Astrocyte (in vitro differentiated cells and primary cell): ENCODE data around the gene PNPLA7. TPM values are rescaled to one million over a fixed set of nuclear protein-coding genes. Genes with fewer than 3 reads are reported as not detected.
A peak's percentile ranks its signal among the peaks of the same experiment; 100 is the strongest.

ENCODE experiments used
- DNase-seq: peaks from one replicate; pipeline ENCODE4 v3.0.0-alpha.2; 2010; ENCODE audit warnings: low read depth
- FAIRE-seq: peaks from 2 replicates; lab custom pipeline; 2011; peaks lifted over from hg19 to GRCh38; lab: Jason Lieb, UNC
- H2AFZ ChIP-seq: 2 replicates; pipeline ENCODE4 v1.6.0; 2012; ENCODE audit warnings: low read depth, low read length, inconsistent platforms
- H3K27ac ChIP-seq: 2 replicates; pipeline ENCODE4 v1.5.1; 2011; ENCODE audit warnings: low read depth, low read length, inconsistent platforms
- H3K27me3 ChIP-seq: 2 replicates; pipeline ENCODE4 v1.6.0; 2011; ENCODE audit warnings: low read length, inconsistent platforms; ENCODE audit not compliant: insufficient read depth
- H3K36me3 ChIP-seq: 2 replicates; pipeline ENCODE4 v1.5.1; 2011; ENCODE audit warnings: low read length, inconsistent platforms; ENCODE audit not compliant: insufficient read depth
- H3K4me1 ChIP-seq: 2 replicates; pipeline ENCODE4 v1.5.1; 2011; ENCODE audit warnings: low read length, inconsistent platforms; ENCODE audit not compliant: insufficient read depth
- H3K4me2 ChIP-seq: 2 replicates; pipeline ENCODE4 v1.6.0; 2012; ENCODE audit warnings: low read length, inconsistent platforms
- H3K4me3 ChIP-seq: 2 replicates; pipeline ENCODE4 v1.5.1; 2011; ENCODE audit warnings: low read depth, mild to moderate bottlenecking, low read length, inconsistent platforms; ENCODE audit not compliant: insufficient read depth
- H3K79me2 ChIP-seq: 2 replicates; pipeline ENCODE4 v1.6.0; 2012; ENCODE audit warnings: mild to moderate bottlenecking, low read length, inconsistent platforms; ENCODE audit not compliant: insufficient read depth
- H3K9ac ChIP-seq: 2 replicates; pipeline ENCODE4 v1.6.0; 2012; ENCODE audit warnings: mild to moderate bottlenecking, low read length, inconsistent platforms
- H3K9me3 ChIP-seq: 2 replicates; pipeline ENCODE4 v1.5.1; 2012; ENCODE audit warnings: low read depth, mild to moderate bottlenecking, low read length, inconsistent platforms; ENCODE audit not compliant: insufficient read depth
- H4K20me1 ChIP-seq: 2 replicates; pipeline ENCODE4 v1.6.0; 2012; ENCODE audit warnings: low read length, inconsistent platforms; ENCODE audit not compliant: insufficient read depth
- H3K27ac Mint-ChIP-seq: one replicate; pipeline ENCODE4 v1.8.0; 2021; ENCODE audit warnings: mild to moderate bottlenecking, mixed read lengths; ENCODE audit not compliant: unreplicated experiment
- H3K27me3 Mint-ChIP-seq: one replicate; pipeline ENCODE4 v1.8.0; 2021; ENCODE audit warnings: low read depth, mixed read lengths; ENCODE audit not compliant: unreplicated experiment
- H3K36me3 Mint-ChIP-seq: one replicate; pipeline ENCODE4 v1.8.0; 2021; ENCODE audit warnings: low read depth, mixed read lengths; ENCODE audit not compliant: unreplicated experiment
- H3K4me1 Mint-ChIP-seq: one replicate; pipeline ENCODE4 v1.8.0; 2021; ENCODE audit warnings: low read depth, mixed read lengths; ENCODE audit not compliant: unreplicated experiment
- H3K4me3 Mint-ChIP-seq: one replicate; pipeline ENCODE4 v1.8.0; 2021; ENCODE audit warnings: mild to moderate bottlenecking, moderate library complexity, mixed read lengths; ENCODE audit not compliant: unreplicated experiment
- H3K9me3 Mint-ChIP-seq: one replicate; pipeline ENCODE4 v1.8.0; 2021; ENCODE audit warnings: mild to moderate bottlenecking, mixed read lengths; ENCODE audit not compliant: unreplicated experiment
- CTCF ChIP-seq: IDR thresholded peaks from 2 replicates; pipeline ENCODE4 v1.5.1; 2011; ENCODE audit warnings: low read depth, mild to moderate bottlenecking, inconsistent platforms, low read length, moderate library complexity; ENCODE audit not compliant: insufficient read depth
- EZH2 ChIP-seq: IDR thresholded peaks from 2 replicates; pipeline ENCODE4 v1.6.1; 2012; ENCODE audit warnings: mild to moderate bottlenecking, low read length, inconsistent platforms; ENCODE audit not compliant: insufficient read depth
- total RNA-seq: library from RNA; stranded (reverse); gene quantifications from 2 replicates; pipeline ENCODE4 v1.2.1, GENCODE V29; 2021

PNPLA7 gene
- total RNA-seq, 1 donor from 2014 or later, result 2.6 TPM

DNA sequence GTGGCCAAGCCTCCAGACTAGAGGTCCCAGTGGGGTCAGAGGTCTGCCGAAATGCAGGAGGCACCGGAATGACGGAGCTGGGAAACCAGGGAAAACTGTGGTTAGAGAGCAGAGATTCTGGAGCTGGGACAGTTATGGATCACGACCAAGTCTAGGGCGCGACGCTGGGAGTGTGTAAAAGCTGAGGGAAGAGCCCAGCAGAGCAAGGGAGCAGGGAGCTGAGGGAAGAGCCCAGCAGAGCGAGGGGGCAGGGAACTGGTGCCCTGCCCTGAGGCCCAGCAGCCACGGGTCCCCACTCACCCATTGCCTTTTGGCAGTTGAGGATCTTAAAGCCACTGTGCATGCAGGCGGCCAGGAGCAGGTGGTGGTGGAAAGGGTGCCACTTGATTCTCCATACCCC lies 13.9 kb upstream of the PNPLA7 start:
- no peaks in the 10 kb centered on the region for H3K9me3 Mint-ChIP-seq
- Histone ChIP-seq H3K4me2 (no peak overlapping the region), H3K27me3 (no peaks in the 10 kb centered on the region), H3K36me3 (peaks cover 17% of the 10 kb centered on the region), H3K79me2 (no peaks in the 10 kb centered on the region), H3K27ac (no peak overlapping the region), H3K4me1 (no peaks in the 10 kb centered on the region), H2AFZ (no peak overlapping the region), H3K9ac (no peak overlapping the region), H4K20me1 (peaks cover 18% of the 10 kb centered on the region), H3K4me3 (no peak overlapping the region), H3K9me3 (no peaks in the 10 kb centered on the region)
- no peak overlapping the region for H3K27ac Mint-ChIP-seq
- no peaks in the 10 kb centered on the region for H3K27me3 Mint-ChIP-seq
- no peak for FAIRE-seq
- no peak for DNase-seq
- peaks cover 14% of the 10 kb centered on the region for H3K36me3 Mint-ChIP-seq
- TF ChIP-seq CTCF (no peak), EZH2 (no peak)
- H3K4me3 Mint-ChIP-seq, result peak overlapping the region; percentile 64
- H3K4me1 Mint-ChIP-seq, result peaks cover 9% of the 10 kb centered on the region

- no peak for TF ChIP-seq EZH2
- H3K4me1 ChIP-seq, result peaks cover 5% of the 10 kb centered on the region
- peaks cover 37% of the 10 kb centered on the region for H4K20me1 ChIP-seq
- no peak overlapping the region for H3K9ac ChIP-seq
- no peak overlapping the region for H3K4me3 Mint-ChIP-seq
- no peak overlapping the region for H2AFZ ChIP-seq
- peaks cover 25% of the 10 kb centered on the region for H3K36me3 ChIP-seq
- peaks cover 6% of the 10 kb centered on the region for H3K79me2 ChIP-seq
- no peaks in the 10 kb centered on the region for H3K9me3 Mint-ChIP-seq
- no peak overlapping the region for H3K27ac Mint-ChIP-seq
- H3K27me3 ChIP-seq, result no peaks in the 10 kb centered on the region
- H3K36me3 Mint-ChIP-seq, result peaks cover 24% of the 10 kb centered on the region
- no peak overlapping the region for H3K4me3 ChIP-seq
- H3K27ac ChIP-seq, result no peak overlapping the region
- no peaks in the 10 kb centered on the region for H3K9me3 ChIP-seq
- no peak overlapping the region for H3K4me2 ChIP-seq
- FAIRE-seq (no peak), DNase-seq (no peak)
- no peaks in the 10 kb centered on the region for H3K27me3 Mint-ChIP-seq
- H3K4me1 Mint-ChIP-seq, result peaks cover 7% of the 10 kb centered on the region
Measured at GRCh38 chr9:137558127-137558526, 7.9 kb upstream of the PNPLA7 start.

GRCh38 chr9:137556069-137556838 lies 6.1 kb upstream of the PNPLA7 start:
- Mint-ChIP-seq H3K9me3 (no peaks in the 10 kb centered on the region), H3K4me3 (peak overlapping the region; percentile 42), H3K4me1 (peaks cover 10% of the 10 kb centered on the region), H3K27me3 (no peaks in the 10 kb centered on the region), H3K27ac (no peak overlapping the region), H3K36me3 (peaks cover 20% of the 10 kb centered on the region)
- Histone ChIP-seq H3K4me3 (no peak overlapping the region), H3K79me2 (peaks cover 17% of the 10 kb centered on the region), H4K20me1 (peaks cover 45% of the 10 kb centered on the region), H3K9ac (peak overlapping the region; percentile 14), H2AFZ (no peak overlapping the region), H3K27ac (no peak overlapping the region), H3K4me2 (no peak overlapping the region), H3K36me3 (peaks cover 21% of the 10 kb centered on the region), H3K27me3 (no peaks in the 10 kb centered on the region), H3K4me1 (peaks cover 12% of the 10 kb centered on the region), H3K9me3 (no peaks in the 10 kb centered on the region)
- peak; percentile 60 for DNase-seq
- FAIRE-seq, result no peak
- TF ChIP-seq CTCF (no peak), EZH2 (no peak)
